Measurements from ENCODE around the gene PISD.
"Not testable (repeated sequence)": the region's sequence is repeated elsewhere in the genome, so short reads cannot be mapped to it uniquely, and the experiment has no call there.

Gene PISD
- 36.9 to 43.0 reads per million in 2 donors for total RNA-seq

DNA sequence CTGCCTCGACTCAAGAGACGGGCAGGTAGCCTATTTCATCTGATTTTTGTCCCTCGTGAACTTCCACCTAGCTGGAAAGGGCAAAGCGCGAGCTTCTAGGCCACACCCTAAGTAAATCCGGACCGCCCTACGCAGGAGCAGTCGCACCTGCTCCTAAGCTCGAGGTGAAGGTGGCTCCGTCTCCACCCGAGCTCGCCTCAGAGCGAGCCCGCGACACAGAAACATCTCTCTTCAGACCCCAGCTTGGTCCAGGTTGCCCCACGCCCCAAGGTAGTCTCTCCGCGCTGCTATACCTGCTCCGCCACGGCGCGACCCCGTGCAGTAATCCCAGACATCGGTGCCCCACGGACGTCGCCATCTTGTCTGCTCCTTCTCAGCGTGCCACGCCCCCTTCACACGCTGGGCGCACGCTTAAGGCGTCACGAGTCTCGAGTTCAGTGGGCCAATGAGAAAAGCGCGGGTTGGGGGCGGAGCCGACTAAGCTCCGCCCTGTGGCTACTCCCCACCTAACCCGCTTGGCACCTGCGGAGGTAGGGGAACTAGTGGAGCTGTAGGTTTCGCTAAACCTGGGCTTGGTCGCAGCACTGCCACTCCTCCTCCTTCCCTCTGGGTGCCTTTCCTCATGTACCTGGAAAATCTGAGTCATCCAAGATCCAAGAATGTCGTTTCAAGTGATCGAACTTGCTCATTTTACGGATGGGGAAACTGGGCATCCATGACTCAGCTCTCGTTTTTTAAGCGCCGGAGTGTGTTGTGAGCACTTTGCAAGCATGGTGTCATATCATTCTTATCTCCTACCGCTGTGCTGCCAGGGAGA lies at the start of gene PISD:
Gene PISD (minus strand): TSS at position 365 of the 817 bp plus-strand sequence. CDS start 7 bp downstream, at position 358.
- DNase-seq = peak; percentile 86

DNA sequence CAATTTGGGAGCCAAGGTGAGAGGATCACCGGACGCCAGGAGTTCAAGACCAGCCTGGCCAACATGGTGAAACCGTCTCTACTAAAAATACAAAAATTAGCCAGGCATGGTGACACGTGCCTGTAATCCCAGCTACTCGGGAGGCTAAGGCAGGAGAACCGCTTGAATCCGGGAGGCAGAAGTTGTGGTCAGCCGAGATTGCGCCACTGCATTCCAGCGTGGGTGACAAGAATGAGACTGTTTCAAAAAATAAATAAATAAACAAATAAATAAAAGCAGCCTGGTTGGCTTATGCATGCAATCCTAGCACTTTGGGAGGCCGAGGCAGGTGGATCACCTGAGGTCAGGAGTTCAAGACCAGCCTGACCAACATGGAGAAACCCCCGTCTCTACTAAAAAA lies 49.2 kb upstream of the PISD start:
- not testable (repeated sequence) for DNase-seq

DNA sequence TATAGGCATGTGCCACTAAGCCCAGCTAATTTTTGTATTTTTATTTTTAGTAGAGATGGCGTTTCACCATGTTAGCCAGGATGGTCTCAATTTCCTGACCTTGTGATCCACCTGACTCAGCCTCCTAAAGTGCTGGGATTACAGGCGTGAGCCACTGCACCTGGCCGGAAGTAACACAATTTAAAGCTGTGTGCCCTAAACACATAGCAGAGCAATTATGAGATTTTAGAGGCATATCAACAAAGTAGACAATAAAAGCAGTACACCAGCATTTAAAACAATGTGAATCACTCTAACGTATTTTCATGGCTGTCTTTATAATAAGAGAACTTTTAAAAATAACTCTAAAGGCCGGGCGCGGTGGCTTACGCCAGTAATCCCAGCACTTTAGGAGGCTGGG lies 45.5 kb upstream of the PISD start:
- DNase-seq = no peak

- DNase-seq = no peak
Measured at GRCh38 chr22:31695423-31695822, 33.4 kb upstream of the PISD start.

- not testable (repeated sequence) for DNase-seq
Measured at GRCh38 chr22:31694046-31694445, 32.0 kb upstream of the PISD start.

- no peak for DNase-seq
Measured at GRCh38 chr22:31692186-31692886, 30.3 kb upstream of the PISD start.

DNA sequence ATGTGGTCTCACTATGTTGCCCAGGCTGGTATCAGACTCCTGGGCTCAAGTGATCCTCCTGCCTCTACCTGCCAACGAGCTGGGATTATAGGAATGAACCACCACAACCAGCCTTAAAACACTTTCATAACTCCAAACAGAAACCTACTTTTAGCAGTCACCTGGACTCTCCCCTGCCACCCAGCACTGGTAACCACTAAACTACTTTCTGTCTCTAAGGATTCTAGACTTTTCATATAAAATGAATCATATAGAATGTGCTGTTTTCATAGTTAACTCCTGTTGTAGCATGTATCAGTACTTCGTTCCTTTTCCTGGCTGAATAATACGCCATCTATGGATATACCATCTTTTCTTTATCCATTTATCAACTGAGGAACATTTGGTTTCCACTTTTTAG lies 29.4 kb upstream of the PISD start:
- DNase-seq = no peak

- no peak for DNase-seq
Measured at GRCh38 chr22:31683181-31684105, 21.4 kb upstream of the PISD start.

GRCh38 chr22:31682751-31683150 lies 20.7 kb upstream of the PISD start:
- DNase-seq = no peak

GRCh38 chr22:31681349-31682345 lies 19.6 kb upstream of the PISD start:
- DNase-seq = no peak

DNA sequence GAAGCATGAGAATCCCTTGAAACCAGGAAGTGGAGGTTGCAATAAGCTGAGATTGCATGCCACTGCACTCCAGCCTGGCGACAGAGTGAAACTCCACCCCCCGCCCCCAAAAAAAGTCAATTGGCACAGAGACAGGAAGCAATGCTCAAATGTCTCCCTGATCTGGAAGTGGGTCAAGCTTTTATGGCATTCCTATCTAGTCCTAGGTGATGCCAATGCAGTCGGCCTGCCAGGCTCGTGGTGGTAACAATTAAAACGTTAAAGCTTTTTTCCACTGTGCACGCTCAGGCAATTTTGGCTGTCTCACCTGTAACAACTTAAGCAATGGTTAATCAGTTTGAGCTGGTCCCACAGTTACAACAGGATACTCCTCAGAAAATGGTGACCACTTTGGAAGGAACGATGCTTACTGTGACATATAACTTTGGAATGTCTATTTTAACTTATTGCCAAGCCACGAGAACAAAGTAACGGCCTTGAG lies 18.9 kb upstream of the PISD start:
- DNase-seq = no peak

- no peak for DNase-seq
Measured at GRCh38 chr22:31678748-31679147, 16.7 kb upstream of the PISD start.

- DNase-seq = peak; percentile 78
Measured at GRCh38 chr22:31676700-31677099, 14.7 kb upstream of the PISD start.

GRCh38 chr22:31674219-31674618 lies 12.2 kb upstream of the PISD start:
- not testable (repeated sequence) for DNase-seq

DNA sequence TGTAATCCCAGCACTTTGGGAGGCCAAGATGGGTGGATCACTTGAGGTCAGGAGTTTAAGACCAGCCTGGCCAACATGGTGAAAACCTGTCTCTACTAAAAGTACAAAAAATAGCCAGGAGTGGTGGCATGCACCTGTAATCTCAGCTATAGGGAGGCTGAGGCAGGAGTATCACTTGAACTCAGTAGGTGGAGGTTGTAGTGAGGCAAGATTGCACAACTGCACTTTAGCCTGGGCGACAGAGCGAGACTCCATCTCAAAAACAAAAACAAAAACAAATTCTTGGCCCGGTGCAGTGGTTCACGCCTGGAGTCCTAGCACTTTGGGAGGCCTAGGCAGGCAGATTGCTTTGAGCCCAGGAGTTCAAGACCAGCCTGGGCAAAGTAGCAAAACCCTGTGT lies 6.8 kb upstream of the PISD start:
- not testable (repeated sequence) for DNase-seq

DNA sequence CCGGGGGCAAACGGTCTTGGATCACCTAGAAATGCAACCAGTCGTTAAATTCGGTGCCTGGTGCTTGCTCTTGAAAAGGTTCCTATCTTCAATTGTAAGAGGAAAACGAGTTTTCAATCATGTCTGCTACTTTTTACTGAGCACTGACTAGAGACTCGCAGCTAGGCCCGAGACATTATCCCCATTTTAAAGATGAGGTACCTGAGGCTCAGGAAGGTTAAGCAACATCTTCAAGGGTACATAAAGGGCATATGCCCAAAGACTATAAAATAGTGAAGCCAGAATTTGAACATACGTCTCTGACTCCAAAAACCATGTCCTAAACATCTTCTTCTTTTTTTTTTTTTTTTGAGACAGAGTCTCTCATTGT lies 638 bp upstream of the PISD start:
- no peak for DNase-seq

GRCh38 chr22:31660860-31661341 lies 1.1 kb downstream of the PISD start:
- DNase-seq = not testable (repeated sequence)

GRCh38 chr22:31659246-31659645 lies 2.8 kb downstream of the PISD start:
- no peak for DNase-seq

DNA sequence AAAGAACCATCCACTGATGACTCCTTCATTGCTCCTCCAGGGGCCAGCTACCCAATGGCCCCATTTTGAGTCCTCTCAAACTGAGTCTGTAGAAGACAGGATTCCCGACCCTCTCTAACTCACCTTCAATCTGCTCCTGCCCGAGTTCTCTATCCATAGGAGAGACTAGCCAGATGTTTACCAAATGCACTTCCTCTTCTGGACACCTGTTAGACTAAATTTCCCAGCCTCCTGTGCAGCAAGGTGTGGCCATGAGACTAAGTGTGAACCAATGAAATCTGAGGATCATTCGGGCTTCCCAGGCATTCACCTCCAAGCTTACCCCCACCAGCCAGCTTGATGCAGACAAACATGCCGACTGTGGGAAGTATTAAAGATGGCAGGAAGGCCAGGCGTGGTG lies 7.6 kb downstream of the PISD start:
- no peak for DNase-seq

- DNase-seq = no peak
Measured at GRCh38 chr22:31653944-31654343, 8.1 kb downstream of the PISD start.

- DNase-seq = no peak
Measured at GRCh38 chr22:31652911-31653684, 8.9 kb downstream of the PISD start.

Data from activated gamma-delta T cell (primary cell).